Endometrial microvascular endothelial cells (primary cell): ENCODE measurements around the gene UTS2R. TPM values are rescaled to one million over a fixed set of nuclear protein-coding genes. Genes with fewer than 3 reads are reported as not detected.

Source experiments
- in situ Hi-C: cut with HindIII; loops from 2 replicates; pipeline ENCODE4 v1.10.0; 2017; ENCODE audit warnings: low sequenced_read_pairs, low pct_unique_long_range_greater_than_20kb; ENCODE audit errors: inconsistent ontology term
- total RNA-seq: library from RNA; depleted of rRNA; stranded (reverse); fragments of >200 nt; gene quantifications from one replicate; pipeline ENCODE4 v1.2.3, GENCODE V29; 2015; ENCODE audit errors: inconsistent ontology term

The UTS2R gene
- total RNA-seq, 1 donor from 2014 or later: not detected

- in situ Hi-C loops: loop anchor here (10.0 kb wide), 1 partner anchor 122 kb away; no protein-coding TSS in a partner anchor
These were observed 41.3 kb downstream of the UTS2R start for GRCh38 chr17:82412535-82413520.

- in situ Hi-C loops: loop anchor here (10.0 kb wide), 1 partner anchor 120 kb away; no protein-coding TSS in a partner anchor
These were observed 43.1 kb downstream of the UTS2R start for GRCh38 chr17:82414548-82415281.

DNA sequence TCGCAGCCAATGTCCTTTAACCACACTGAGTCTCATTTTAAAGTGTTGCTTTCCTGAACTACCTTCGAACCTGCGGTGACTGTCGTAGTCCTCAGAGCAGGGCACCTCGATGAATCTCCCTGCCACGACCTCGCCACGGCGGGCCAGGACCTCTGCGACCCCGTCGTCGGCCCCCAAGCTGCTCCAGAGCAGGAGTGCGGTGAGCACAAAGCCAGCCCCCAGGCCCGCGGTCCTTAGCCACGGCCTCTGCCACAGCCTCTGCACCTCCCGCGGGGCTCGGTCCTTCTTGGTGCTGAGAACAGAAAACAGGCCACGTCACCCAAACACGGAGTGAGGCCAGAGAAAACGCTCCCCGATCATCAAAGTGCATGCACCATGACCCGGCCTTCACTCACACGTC is 43.8 kb downstream of the UTS2R start:
- in situ Hi-C loops: loop anchor here (10.0 kb wide), 1 partner anchor 119 kb away; no protein-coding TSS in a partner anchor

DNA sequence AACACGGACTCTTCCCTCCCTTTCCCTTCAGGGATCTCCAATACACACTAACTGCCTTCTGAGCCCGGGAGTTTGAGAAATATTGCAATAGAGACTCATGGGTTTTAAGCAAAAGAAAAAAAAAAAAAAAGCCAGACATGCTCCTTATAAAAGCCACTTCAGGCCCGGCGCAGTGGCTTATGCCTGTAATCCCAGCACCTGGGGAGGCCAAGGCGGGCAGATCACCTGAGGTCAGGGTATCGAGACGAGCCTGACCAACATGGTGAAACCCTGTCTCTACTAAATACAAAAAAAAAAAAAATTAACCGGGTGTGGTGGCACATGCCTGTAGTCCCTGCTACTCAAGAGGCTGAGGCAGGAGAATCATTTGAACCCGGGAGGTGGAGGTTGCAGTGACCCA is 44.2 kb downstream of the UTS2R start:
- in situ Hi-C loops: loop anchor here (10.0 kb wide), 1 partner anchor 119 kb away; no protein-coding TSS in a partner anchor

GRCh38 chr17:82416264-82416663 is 44.7 kb downstream of the UTS2R start:
- in situ Hi-C loops: loop anchor here (10.0 kb wide), 1 partner anchor 119 kb away; no protein-coding TSS in a partner anchor

DNA sequence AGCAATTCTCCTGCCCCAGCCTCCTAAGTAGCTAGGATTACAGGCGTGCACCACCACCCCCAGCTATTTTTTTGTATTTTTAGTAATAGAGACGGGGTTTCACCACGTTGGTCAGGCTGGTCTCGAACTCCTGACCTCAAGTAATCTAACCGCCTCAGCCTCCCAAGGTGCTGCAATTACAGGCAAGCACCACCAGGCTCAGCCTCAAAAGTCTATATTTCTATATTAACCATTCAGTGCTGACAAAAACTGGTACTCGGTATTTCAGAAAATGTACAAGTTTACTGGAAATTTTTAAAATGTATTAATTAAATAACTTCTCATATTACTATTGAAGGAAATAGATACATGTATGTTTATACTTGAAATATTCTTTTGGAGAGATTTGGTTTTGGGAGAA is 45.2 kb downstream of the UTS2R start:
- in situ Hi-C loops: loop anchor here (10.0 kb wide), 1 partner anchor 118 kb away; no protein-coding TSS in a partner anchor

GRCh38 chr17:82418001-82418986 is 46.7 kb downstream of the UTS2R start, which contains the start of the genes HEXD and OGFOD3:
Gene HEXD (plus strand): TSS chr17:82418347. CDS start chr17:82419800, 1,453 bp downstream.
Gene OGFOD3 (minus strand): TSS chr17:82418586. CDS start chr17:82418485, 101 bp downstream.
- in situ Hi-C loops: loop anchor here (10.0 kb wide), 1 partner anchor 117 kb away; no protein-coding TSS in a partner anchor

DNA sequence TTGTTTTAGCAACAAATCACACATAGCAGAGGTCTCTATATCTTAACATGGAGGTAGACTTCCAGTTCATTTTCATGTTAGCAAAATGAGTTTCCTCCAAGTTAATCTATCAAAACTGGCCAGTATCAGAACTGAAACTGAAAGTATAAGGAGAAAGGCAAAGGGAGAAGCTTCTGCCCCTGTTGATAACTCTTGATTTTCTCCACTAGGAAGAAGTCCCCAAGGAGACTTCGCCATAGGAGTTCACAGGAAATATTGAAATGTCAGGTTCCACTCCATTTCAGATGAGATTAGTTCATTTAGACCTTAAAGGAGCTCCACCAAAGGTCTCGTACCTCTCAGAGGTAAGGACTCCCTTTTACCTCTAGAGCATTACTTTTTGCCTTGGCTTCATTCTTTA is 48.0 kb downstream of the UTS2R start:
- in situ Hi-C loops: loop anchor here (10.0 kb wide), 1 partner anchor 115 kb away; no protein-coding TSS in a partner anchor

DNA sequence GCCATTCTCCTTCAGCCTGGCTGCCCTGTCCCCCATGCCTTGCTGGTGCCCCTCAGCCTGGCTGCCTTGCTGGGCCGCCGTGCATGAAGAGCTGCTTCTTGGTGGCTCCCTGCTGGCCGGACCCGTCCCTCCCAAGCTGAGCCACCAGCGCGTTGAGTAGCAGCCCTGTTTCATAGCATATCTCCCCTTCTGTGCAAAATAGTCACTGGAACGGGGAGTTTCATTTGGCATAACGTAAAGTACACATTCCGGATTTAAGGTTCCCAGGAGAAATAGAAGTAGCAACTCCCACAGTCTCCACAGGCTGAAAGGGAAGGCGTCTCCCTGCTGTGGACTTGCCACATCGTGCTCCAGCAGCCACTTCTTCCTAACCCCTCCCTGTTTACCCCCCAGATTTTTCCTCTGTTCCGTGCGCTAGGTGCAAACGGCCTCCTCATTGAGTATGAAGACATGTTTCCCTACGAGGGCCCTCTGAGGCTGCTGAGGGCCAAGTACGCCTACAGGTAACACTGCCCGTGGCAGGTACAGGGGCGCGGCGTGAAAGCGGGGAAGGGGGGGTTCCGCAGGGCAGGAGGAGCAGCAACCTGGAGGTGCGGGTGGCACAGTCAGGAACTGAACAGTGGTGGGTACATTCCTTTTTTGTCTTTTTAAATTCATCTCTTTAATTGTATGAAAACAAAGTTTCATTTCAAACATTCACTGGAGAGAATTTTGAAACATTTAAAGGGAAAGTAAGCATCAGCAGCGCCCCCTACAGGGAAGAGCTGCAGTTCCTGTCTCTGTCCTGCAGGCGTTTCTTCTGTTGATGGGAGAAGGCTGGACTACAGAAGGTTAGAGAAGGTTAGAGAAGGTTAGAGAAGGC is 52.7 kb downstream of the UTS2R start:
- in situ Hi-C loops: no loop called here

- in situ Hi-C loops: loop anchor here (25.0 kb wide), 1 partner anchor 88 kb away; the partner anchor contains the start of gene SECTM1
These were observed 53.2 kb downstream of the UTS2R start for GRCh38 chr17:82424863-82425159.

Other genes with a start within 250 kb of the UTS2R start
- gene CCDC57, start 158.9 kb upstream of the UTS2R start, total RNA-seq: 3.1 TPM
- 345 TPM for gene SLC16A3, start 142.7 kb upstream of the UTS2R start, total RNA-seq
- gene CSNK1D, start 98.1 kb upstream of the UTS2R start, total RNA-seq: 74.1 TPM
- gene CD7, start 54.2 kb upstream of the UTS2R start, total RNA-seq: not detected
- 8.0 TPM for gene SECTM1, start 38.0 kb upstream of the UTS2R start, total RNA-seq
- gene TEX19, start 12.5 kb upstream of the UTS2R start, total RNA-seq: not detected
- gene HEXD, start 46.6 kb downstream of the UTS2R start, total RNA-seq: 31.4 TPM
- 33.4 TPM for gene OGFOD3, start 46.8 kb downstream of the UTS2R start, total RNA-seq
- 91.5 TPM for gene CYBC1, start 79.0 kb downstream of the UTS2R start, total RNA-seq
- 31.7 TPM for gene NARF, start 87.0 kb downstream of the UTS2R start, total RNA-seq
- gene FOXK2, start 148.0 kb downstream of the UTS2R start, total RNA-seq: 40.8 TPM